CD1c-positive myeloid dendritic cell (primary cell): ENCODE measurements around the gene DOCK10.

Source experiments
- DNase-seq: peaks from one replicate; pipeline ENCODE4 v3.0.0-alpha.2; 2016; ENCODE audit errors: extremely low spot score

DOCK10 gene

DNA sequence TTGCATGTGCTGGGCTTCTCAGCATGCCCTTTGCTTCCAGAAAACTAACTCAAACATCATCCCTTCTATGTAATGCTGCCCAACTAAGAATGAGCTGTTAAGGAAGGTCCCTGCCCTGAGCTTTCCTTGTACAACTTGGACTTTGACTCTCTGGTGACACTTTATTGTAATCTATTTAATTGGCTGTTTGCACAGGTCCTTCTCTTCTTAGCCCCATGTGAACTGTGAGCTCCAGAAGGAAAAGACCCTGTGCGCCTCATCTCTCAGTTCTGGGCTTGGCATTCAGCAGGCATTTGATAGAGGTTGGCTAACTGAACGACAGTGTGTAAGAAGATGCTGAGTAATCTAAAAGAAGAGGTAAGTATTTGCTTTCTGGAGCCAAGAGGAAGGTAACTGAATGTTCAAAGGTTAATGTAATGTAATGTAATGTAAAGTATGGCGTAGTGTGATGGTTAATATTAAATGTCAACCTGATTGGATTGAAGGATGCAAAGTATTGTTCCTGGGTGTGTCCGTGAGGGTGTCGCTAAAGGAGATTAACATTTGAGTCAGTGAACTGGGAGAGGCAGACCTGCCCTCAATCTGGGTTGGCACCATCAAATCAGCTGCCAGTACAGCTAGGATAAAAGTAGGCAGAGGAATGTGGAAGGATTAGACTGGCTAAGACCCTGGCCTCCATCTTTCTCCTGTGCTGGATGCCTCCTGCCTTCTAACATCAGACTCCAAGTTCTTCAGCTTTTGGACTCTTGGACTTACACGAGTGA, 265.3 kb downstream of the DOCK10 start:
- no peak for DNase-seq

DNA sequence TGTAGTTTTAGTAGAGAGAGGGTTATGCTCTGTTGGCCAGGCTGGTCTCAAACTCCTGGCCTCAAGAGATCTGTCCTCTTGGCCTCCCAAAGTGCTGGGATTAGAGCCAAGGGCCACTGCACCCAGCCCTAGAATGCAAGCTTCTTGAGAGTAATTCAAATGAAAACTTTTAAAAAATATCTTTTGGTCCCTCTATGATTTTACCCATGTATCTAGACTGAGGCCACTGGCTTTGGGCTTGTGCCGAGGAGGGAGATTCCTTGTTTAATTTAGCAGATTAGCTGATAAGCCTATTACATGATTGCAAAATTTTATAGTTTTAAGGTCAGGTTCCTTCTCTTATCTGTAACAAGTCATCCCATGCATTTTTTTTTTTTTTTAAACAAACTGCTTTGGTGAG, 266.6 kb downstream of the DOCK10 start:
- no peak for DNase-seq

DNA sequence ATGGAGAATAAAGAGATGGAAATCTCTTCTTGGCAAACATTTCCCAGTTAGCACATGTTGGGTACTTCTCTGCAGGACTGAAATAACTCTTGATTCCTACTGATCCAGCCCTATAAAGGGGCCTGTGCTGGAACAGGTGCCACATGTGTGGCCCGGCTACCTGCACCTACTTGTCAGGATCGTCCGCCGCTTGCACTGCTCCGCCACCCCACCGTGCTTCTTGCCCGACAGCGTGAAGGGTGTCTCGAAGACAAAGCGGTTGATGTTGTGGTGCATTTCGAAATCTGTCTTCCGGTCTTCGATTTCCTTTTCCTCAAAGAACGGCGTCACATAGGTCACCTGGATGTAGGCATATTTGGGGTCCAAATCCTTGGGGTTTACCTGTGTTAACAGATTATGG, 267.5 kb downstream of the DOCK10 start:
- no peak for DNase-seq

DNA sequence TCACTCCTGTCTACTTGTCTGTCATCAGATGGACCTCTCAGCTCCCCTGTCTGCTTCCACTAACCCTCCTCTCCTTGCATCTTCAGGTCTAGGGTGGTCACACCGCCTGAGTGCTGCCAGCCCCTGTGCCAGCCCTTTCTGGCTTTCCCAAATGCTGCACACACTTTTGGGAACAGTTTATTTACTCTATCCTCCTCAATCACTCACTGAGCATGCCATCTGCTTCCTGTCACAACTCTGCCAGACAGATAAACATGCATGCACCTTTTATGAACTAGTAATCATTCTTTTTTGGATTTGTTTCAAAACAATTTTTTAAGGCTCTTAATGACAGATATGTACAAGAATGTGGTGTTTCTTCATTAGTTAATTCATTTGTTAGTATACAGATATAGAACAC, 269.8 kb downstream of the DOCK10 start:
- DNase-seq = no peak

DNA sequence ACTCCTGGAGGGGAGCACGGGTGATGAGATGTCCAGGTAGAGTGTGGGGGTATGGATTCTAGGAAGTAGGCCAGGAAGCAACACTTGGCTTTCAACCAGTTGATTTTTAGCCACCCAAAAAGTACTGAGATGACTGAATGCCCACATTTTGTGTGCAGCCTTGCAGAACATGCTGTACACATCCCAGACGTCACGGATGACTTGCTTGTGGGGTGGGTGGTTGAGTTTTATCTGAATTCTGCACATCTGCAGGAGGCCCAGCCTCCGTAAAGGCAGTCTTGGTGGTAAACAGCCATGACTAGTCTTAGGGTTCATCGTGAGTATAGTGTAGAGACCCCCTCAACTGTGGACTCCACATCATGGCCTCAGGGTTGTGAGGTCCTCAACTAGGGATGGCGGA, 272.8 kb downstream of the DOCK10 start:
- DNase-seq = no peak

DNA sequence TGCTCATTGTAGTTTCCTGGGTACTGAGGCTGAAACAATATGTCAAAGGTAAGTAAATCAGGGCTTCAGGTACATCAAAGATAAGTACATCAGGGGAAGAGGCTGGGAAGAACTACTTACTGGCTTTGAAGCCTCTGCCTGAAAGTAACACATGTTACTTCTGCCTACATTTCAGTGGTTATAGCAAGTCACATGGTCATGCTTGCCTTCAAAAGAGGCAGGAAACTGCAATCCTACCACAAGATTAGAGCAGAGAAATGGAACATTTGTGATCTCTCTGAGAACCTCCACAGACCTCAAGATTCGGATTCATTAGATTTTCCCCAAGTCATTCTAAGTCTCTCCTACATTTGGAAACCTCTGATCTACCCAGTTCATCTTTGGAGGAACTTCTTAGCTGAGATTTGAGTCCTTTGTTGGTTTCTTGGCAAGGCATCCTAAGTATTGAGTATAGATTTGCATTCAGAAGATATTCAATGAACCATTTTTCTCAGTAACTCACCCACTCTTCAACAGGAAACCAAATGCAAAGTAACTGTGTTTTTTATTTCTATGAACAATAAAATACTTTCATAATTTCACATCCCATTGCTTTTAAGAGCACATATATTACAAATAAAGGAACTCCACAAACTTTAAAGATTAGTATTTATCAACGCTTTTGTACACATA, 277.6 kb downstream of the DOCK10 start:
- DNase-seq = no peak

DNA sequence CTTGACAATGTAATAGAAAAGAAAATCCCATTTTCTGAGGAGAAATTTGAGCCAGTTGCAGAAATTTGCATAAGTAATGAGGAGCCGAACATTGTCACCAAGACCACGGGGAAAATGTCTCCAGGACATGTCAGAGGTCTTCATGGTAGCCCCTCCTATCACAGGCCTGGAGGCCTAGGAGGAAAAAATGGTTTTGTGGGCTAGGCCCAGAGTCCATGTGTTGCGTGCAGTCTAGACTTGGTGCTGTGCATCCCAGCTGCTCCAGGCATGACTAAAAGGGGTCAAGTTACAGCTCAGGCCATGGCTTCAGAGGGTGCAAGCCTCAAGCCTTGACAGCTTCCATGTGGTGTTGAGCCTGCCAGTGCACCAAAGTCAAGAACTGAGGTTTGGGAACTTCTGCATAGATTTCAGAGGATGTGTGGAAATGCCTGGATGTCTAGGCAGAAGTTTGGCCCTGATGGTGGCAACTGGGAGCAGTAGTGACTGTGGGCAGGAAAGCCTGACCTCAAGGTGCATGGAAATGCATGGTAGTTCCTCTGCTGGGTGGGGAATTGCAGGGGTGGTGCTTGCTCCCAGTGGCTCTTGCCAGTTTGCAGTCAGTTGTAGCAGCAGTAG, 284.2 kb downstream of the DOCK10 start:
- DNase-seq = no peak

DNA sequence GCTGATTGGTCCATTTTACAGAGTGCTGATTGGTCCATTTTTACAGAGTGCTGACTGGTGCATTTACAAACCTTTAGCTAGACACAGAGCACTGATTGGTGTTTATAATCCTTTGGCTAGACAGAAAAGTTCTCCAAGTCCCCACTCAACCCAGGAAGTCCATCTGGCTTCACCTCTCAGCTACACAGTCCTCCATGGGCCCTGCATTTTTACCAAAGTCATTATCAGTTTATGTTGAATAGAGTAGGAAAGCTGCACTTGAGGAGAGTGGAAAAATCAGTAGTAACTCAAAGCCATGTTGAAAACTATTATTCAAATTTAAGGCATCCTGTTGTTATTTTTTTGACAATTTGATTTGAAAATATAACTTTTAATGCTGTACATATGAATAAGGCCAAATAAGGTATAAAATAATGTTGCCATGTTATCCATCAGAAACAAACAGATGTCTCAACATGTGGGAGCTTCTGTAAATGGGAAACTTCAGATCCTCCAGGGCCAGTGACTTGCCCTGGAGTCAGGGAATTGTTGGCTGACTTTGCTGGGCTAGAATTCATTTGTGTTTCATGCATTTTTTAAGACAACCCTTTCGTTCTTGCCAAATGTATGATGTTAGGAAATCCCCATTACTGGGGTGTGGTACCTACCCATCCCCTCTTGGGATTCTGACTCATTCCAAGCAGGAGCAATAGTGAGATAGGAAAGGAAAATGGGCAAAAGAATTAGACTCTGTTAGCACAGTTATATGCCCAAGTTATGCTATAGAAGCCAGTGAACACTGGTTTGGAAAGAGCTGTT, 288.3 kb downstream of the DOCK10 start:
- DNase-seq = no peak

DNA sequence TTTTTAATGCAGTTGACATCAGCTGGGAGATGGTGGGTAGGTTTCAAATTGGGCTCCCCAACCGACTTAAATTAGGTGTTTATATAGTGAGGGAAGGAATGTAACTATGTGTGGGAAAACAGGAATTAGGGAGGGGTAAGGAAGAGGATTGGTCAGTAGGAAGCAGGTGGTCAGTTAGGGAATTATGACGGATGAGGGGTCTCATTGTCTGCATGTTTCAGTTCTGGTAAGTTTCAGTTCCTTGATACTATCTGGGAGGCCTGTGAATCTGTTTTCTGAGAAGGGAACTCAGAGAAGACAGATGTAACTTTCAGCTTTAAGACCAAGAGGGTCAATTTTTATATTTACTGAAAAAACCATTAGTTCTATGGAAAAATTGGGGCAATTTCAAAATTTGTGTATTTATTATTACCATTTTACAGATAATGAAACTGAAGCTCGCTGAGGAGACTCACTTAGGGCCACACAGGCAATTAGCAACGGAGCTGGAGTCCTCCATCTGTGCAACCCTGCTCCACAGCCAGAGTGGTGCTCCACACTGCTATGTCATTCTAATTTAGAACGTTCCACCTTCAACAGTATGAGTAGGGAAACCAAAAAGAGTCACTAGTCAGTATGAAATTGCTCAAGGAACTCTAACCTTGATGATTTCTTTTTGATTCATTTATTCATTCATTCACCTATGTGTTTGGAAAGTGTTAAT, 290.1 kb downstream of the DOCK10 start:
- peak; percentile 29 for DNase-seq

DNA sequence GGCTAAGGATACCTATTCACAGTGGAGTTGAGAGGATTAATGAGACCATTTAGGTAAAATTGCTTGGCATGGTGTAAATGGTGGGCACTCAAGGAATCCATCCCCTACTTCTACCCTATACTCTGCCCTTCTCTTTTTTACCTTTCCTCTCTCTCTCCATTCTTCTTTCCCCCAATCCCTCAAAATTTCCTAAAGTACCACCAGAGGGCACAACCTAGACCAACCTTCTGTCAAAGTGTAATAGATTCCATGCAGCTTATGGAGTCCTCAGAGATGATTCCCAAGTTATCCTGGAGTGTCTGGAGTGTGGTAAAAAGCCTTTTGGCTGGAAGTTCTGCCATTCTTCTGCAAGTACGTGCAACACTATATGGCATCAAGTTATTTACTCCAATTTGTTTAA, 293.1 kb downstream of the DOCK10 start:
- no peak for DNase-seq

DNA sequence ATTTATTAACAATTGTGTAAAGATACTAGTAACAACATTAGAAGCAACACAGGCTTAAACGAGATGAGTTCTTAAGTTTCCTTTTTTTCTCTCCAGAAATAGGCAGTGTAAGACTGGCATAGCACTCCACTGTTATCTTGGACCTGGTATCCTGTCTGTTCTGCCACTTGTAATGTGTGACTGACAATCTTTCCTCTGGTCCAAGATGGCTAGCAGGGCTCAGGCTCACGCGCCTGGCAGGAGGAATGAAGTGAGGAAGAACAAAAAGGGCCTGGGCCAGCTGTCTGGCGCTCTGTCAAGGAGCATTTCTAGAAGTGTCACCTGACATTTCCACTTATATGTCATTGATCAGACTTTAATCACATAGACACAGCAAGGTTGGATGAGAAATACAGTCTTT, 294.5 kb downstream of the DOCK10 start:
- no peak for DNase-seq

DNA sequence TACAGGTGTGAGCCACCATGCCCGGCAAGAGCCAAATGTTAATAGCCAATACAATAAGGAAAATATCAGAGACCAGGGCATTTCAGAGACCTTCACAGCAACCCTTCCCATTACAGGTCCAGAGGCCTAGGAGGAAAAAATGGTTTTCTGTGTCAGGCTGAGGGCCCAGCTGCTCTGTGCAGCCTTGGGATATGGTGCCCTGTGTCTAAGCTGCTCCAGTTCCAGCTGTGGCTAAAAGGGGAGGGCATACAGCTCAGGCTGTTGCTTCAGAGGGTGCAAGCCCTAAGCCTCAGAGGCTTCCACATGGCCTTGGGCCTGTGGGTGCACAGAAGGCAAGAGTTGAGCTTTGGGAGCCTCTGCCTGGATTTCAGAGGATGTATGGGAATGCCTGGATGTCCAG, 306.0 kb downstream of the DOCK10 start:
- no peak for DNase-seq

DNA sequence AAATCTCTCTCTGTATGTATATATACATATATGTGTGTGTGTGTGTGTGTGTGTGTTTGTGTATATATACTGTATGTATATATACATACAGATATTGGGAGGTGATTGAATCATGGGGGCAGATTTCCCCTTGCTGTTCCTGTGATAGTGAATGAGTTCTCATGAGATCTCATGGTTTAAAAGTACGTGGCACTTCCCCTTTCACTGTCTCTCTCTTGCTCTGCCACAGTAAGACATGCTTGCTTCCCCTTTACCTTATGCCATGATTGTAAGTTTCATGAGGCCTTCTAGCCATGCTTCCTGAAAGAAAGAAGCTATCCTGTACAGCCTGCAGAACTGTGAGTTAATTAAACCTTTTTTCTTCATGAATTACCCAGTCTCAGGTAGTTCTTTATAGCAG, 307.3 kb downstream of the DOCK10 start:
- DNase-seq = no peak

DNA sequence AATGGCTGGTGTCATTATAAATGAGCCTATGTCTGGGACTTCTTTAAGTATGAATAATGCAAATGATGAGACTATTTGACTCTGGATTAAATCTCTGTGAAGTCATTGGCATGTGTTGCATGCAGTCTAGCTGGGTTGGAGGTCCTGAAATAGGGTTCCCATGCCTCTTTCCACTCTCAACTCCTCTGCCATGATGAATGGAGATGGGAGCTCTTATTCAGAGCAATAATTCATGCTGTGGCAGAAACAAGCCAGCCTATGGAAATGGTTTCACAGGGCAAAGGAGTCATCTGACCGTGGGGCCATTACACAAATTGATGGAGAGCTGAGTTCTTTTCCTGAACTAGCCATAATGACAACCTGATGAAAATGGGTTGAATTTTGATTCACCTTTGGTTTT, 310.6 kb downstream of the DOCK10 start:
- no peak for DNase-seq

DNA sequence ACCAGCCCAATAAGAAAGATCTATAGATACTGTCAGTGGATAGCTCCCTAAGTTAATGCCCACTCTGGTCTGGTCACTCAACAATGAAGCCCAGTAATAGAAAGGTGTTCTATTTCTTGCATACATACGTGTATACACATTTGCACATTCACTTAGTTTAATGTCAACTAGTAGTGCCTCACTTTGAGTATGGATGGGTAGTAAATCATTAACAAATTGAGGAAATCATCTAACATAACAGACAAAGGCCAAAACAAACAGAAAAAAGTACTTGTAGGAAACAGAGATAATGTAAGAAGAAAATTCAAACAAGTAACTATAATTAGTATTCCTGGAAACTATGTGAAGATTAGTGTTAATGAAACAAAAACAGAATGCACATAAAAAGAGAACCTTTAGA, 312.8 kb downstream of the DOCK10 start:
- DNase-seq = no peak

DNA sequence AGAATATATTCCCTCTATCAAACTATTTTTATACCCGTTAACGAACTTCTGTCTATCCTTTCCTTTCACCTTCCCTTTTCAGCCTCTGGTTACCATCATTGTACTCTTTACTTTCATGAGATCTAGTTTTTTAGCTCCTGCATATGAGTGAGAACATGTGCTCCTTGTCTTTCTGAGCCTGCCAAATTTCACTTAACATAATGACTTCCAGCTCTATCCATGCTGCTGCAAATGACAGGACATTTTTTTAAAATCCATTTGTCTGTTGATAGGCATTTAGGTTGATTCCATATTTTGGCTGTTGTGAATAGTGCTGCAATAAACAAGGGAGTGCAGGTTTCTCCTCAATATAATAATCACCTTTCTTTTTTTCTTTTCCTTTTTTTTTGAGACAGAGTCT, 317.9 kb downstream of the DOCK10 start:
- no peak for DNase-seq

DNA sequence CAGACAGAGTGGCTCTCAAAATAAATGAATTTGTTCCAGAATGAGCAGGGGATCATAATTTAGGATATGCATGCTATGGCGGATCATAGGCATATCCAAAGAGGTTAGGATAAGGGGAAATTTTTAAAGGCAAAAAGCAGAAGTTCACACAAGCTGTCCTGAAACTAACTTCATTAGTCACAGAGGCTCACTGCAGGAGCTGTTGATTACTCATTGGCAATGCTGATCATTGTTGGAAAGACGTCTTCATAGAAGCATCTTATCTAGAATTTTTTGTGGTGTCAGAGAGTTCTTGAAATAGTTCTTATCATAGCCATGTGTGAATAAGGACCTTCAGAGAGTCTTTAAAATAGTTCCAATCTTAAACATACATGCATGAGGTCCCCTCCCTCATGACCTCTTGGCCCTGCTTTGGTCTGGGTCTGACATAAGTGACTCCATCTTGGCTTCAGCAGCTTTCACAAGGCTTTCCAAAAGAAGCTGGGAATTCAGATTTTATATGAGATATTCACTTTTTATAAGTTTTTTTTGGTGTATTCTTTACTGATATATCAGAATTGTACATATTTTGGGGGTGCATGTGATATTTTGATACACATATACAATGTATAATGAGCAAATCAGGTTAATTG, 318.6 kb downstream of the DOCK10 start:
- DNase-seq = peak; percentile 5

DNA sequence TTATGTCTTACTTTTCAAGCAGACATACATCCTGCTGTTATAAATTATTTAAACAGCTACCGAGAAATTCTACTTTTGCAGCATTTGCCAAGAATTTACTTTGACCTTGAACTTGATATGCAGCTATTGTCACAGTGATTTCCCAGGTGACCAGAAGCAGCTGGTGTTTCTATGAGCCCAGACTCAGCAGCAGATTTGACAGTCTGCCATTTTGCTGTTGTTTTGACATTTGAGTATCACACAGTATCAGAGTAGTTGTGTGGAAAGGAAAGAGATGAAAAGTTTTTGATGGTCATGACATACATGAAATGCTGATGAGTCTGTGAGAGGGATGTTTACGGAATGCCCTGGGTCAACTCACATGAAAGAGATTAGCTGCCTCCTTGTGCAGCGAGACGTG, 319.5 kb downstream of the DOCK10 start:
- no peak for DNase-seq

DNA sequence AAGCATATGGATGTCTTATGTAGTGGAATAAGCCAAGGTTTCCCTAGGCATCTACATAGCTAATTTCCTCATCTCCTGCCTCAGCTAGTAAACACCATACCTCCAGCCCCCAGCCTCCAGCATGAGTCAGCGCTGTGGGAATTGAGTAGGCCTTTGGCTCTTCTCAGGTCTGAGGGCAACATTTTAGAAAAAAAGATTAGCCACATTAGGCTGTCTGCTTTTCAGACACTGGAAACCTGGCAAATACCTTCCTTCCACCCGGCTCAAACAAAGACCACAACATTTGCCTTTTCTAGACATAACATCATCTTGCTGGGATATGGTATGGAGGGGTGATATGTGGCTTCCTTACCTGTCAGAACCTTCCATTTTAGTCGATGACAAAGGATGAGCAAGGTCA, 320.0 kb downstream of the DOCK10 start:
- no peak for DNase-seq

DNA sequence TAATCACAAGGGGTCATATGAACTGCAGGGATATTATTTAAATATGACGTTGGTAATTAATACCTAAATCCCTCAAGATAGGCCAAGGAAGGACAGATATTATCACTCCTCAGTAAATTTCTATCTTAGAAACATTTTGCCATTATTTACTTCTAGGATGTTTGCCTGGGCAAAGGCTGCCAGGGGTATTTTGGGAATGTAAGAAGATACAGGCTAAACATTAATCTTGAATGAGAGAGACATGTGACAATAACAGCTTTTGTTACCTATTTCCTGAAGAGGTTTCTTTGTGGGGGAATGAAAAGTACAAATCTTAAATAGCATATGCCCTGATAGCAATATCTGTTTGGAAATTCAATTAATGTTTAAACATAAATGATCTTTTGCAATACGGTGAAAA, 325.3 kb downstream of the DOCK10 start:
- DNase-seq = no peak

DNA sequence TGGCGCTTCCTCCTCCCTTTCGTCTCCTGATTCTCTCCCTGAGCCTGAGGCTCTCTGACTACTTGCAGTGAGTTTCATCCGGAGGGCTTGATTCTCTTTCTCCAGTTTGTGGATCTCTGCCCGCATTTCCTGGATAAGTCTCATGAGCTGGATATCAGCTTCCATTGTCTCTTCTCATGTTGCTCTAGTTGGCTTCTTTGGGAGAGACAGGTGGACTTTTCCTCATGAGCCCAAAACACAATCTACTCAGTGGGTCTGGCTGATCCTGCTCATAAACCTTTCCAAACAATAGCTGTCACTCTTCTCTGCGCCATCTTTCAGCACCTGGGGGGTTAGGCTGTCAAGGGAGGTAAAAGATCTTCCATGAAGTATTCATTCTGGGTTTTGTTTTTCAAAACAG, 326.1 kb downstream of the DOCK10 start, which contains the start of gene CCDC195:
CCDC195 (minus strand) TSS at position 165 of the 400 bp plus-strand sequence; CDS start at position 165, 0 bp downstream.
- no peak for DNase-seq
